ENCODE data around the gene SIL1. TPM values are rescaled to one million over a fixed set of nuclear protein-coding genes. Genes with fewer than 3 reads are reported as not detected.

The SIL1 gene
- total RNA-seq, 2 experiments from 2014 or later = 27.2 to 30.3 TPM

DNA sequence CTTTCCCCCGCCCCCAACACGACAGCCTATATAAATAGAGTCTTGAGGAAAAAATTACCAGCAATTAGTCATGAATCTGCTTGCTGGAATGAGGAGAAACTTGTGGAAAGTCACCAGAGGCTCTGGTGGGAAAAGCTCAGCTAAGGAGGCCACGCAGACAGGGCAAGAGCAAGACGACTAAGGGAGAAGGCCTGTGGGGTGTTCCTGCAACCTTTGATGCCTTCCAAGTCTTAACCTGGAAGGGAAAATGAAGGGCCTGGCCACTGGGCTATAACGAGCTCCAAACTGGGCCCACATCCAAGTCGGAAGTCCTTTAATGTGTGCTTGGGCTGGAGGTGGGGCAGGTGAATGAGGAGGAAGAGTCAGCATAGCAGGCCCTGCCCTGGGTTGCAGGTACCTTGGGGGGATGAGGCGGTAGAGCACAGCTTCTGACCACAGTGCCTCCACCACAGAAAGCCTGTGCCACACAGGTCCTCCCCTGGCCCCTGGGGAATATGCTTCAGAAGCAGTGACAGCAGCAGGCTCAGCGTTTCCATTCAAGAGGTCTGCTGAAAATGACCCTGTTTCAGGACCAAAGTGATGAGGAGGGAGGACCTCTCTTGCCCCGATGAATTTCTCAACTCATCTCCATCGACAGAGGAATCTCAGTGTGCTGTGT, 230.2 kb downstream of the SIL1 start:
- Mint-ChIP-seq H3K27me3 (no peaks in the 10 kb centered on the region), H3K4me3 (no peak overlapping the region), H3K27ac (no peak overlapping the region), H3K36me3 (no peaks in the 10 kb centered on the region), H3K4me1 (ENCODE audit: low read depth) (no peaks in the 10 kb centered on the region), H3K9me3 (no peaks in the 10 kb centered on the region)
- POLR2A ChIA-PET = no interaction called here
- no peak for DNase-seq
- intact Hi-C loops (cut with micrococcal nuclease) = no loop called here
- CTCF ChIA-PET = no interaction called here

DNA sequence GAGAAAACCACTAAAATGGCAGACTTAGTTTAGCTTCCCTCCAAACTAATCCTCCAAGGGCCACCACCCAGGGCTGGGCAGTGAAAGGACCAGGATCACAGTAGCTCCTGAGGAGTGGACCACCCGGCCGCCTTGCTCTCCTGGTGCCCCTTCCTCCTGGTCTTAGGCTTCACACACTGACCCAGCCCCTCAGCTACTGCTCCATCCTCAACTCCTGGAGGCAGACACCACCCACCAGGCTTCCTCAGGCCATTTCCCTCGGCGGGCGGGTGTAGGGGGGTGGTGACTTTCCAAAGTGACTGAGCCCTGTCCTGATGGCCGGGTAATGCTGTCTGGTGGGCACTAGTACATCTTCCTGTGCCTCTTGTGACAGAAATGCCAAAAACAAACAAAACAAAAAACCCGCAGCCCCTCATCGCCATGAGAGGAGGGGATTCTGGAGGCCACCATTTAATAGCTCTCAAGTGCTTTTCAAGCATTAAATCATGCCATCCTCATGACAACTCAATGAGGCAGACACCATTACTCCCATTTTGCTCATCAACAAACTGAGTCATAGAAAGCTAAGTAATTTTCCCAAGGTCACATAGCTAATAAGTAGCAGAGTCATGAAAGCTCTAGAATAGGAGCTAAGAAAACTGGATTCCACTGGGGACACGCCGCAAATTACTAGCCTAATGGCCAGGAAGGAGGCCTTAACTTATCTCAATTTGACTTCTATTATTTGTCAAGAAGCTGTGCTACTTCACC, 231.8 kb downstream of the SIL1 start:
- Mint-ChIP-seq H3K36me3 (no peaks in the 10 kb centered on the region), H3K9me3 (no peaks in the 10 kb centered on the region), H3K27me3 (no peaks in the 10 kb centered on the region), H3K27ac (no peak overlapping the region), H3K4me1 (ENCODE audit: low read depth) (no peaks in the 10 kb centered on the region), H3K4me3 (no peak overlapping the region)
- intact Hi-C loops (cut with micrococcal nuclease) = no loop called here
- DNase-seq = no peak
- CTCF ChIA-PET = no interaction called here
- POLR2A ChIA-PET = no interaction called here

DNA sequence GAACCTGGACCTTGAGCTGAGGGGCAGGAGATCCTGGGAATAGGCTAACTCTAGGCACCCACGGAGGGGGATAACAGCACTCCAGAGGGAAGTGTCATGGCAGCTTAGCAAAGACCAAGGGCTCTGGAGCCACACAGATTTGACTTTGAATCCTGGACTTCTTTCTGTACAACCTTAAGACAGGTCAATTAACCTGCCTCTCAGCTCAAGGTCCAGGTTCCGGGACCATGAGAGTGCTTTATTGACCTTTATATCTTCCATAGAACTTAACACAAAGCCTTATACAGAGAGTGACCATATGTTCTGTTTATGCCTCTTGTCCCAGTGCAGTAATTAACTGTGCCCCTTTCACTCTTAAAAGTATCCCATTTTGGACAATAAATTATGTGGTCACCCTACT, 232.5 kb downstream of the SIL1 start:
- CTCF ChIA-PET = no interaction called here
- DNase-seq = no peak
- intact Hi-C loops (cut with micrococcal nuclease) = no loop called here
- Mint-ChIP-seq H3K27ac (no peak overlapping the region), H3K9me3 (no peaks in the 10 kb centered on the region), H3K4me3 (no peak overlapping the region), H3K4me1 (ENCODE audit: low read depth) (no peaks in the 10 kb centered on the region), H3K27me3 (no peaks in the 10 kb centered on the region), H3K36me3 (no peaks in the 10 kb centered on the region)
- POLR2A ChIA-PET = no interaction called here

DNA sequence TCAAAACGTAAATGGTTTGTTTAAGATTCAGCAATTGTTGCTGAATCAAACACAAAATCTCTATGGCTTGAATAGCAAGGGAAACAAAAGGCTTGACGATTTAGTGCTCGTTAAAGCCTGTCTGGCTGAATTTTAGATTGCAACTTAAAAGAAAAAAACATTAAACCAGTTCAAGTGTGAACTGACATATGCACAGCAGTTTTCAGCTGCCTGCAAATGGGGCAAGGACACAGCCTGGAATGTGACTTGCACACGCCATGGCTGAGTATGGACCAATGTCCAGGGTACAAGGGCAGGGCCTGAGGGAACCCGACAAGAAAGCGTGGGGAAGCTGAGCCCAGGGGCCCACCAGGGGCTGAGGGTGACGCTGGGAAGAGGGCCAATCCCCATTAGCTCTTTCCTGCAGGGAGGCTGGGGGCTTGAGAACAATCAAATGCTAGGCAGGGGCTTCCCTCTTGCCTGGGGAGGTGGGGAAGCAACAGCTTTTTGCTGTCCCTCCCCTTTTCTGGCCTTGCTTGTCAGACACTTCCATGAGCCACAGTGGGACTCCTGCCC, 233.4 kb downstream of the SIL1 start:
- ChIA-PET CTCF (no interaction called here), POLR2A (no interaction called here)
- no peak for DNase-seq
- no peak overlapping the region for H3K4me3 Mint-ChIP-seq
- intact Hi-C loops (cut with micrococcal nuclease) = no loop called here
- H3K9me3 Mint-ChIP-seq = no peaks in the 10 kb centered on the region
- H3K27ac Mint-ChIP-seq = no peak overlapping the region
- H3K27me3 Mint-ChIP-seq = no peaks in the 10 kb centered on the region
- H3K36me3 Mint-ChIP-seq = no peaks in the 10 kb centered on the region
- no peaks in the 10 kb centered on the region for H3K4me1 Mint-ChIP-seq (ENCODE audit: low read depth)

DNA sequence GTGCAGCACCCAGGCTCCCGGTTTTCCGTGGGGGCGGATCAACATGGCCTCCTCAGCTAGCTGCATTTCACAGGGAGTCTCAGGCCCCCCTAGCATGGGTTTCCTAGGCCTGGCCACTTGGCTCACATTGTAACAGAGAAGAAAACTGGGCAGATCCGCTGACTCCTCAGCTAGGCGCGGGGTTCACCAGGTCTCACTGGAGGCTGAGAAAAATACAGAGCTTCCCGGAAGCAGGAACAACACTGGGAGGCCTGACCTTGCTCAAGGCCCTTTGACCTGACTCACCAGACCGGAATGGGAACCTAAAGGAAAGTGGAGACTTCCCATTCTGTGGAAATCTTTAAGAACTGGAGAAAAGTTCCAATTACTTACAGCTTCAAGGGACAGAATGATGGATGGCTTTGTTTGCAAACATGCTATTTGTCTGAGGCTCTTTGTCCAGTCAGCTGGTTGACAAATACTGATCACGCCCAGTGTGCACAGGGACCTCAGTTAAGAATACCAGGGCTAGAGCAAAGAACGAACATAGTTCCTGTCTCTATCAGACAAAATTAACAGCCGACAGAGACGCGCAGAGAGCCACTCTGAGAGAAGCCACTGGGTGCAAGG, 234.3 kb downstream of the SIL1 start:
- ChIA-PET CTCF (no interaction called here), POLR2A (no interaction called here)
- no peaks in the 10 kb centered on the region for H3K27me3 Mint-ChIP-seq

DNA sequence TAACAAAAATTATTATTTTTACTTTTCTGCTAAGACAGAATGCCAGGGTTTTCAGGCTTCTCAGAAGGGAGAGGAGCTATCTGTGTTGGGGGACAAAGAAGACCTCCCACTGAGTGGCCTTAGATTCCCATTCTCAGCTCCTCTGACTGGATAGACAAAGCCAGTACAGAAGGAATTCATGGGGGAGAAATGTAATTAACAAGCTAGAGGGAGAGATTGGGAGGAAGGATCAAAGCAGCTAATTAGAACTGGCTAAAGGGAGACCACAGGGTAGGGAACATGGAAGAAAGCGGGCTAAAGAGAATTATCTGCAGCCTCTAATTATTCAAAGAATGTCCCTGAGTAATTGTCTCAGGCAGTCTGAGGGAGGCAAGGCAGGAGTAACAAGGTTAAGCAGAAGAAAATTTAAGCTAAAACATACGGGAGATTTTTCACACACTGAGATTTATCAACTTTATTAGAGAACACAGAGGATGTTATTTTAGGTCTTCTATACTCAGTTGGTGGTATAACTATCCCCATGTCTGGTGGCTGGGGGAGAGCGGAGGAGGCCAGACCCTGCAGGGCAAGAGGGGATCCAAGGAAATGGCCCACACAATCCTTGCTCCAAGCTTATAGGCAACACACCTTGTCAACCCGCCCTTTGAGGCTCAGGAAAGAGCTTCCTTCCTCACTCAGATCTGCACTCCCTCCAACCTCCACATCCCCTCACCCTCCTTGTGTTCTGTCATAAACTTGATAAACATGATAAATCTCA, 235.4 kb downstream of the SIL1 start:
- intact Hi-C loops (cut with micrococcal nuclease) = no loop called here
- no peaks in the 10 kb centered on the region for H3K9me3 Mint-ChIP-seq
- no peak overlapping the region for H3K4me3 Mint-ChIP-seq
- no peak overlapping the region for H3K27ac Mint-ChIP-seq
- H3K4me1 Mint-ChIP-seq (ENCODE audit: low read depth) = no peaks in the 10 kb centered on the region
- POLR2A ChIA-PET = no interaction called here
- no peak for DNase-seq
- CTCF ChIA-PET = interaction anchor here (0.7 kb wide), 1 partner anchor 12 kb away, joined by 4 read pairs; no protein-coding TSS in a partner anchor
- H3K27me3 Mint-ChIP-seq = no peaks in the 10 kb centered on the region
- no peaks in the 10 kb centered on the region for H3K36me3 Mint-ChIP-seq

More for the DNA sequence above, 234.3 kb downstream of the SIL1 start:
- no peak overlapping the region for H3K4me3 Mint-ChIP-seq
- DNase-seq = no peak
- H3K4me1 Mint-ChIP-seq (ENCODE audit: low read depth) = no peaks in the 10 kb centered on the region
- H3K27ac Mint-ChIP-seq = no peak overlapping the region
- intact Hi-C loops (cut with micrococcal nuclease) = no loop called here
- H3K36me3 Mint-ChIP-seq = no peaks in the 10 kb centered on the region
- H3K9me3 Mint-ChIP-seq = no peaks in the 10 kb centered on the region

DNA sequence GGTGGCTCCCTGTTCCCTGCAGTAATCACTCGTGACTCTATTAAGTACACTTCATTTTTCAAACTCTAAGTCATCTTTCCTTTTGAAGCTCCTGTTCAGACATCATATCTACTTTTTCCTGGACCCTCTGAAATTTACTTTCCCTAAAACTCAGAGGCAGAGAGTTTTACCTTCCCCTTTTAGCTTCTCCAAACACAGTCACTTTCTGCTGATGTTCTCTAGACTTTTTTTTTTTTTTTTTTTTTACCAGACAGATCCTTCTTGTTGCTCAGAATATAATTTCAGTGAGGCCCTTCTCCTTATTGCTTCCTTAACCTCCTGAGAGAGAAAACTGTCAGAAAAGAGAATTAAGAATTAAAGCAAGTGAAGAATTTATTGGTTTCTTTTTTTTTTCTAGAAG, 236.4 kb downstream of the SIL1 start:
- intact Hi-C loops (cut with micrococcal nuclease) = no loop called here
- CTCF ChIA-PET = no interaction called here
- Mint-ChIP-seq H3K4me1 (ENCODE audit: low read depth) (no peaks in the 10 kb centered on the region), H3K4me3 (no peak overlapping the region), H3K27me3 (no peaks in the 10 kb centered on the region), H3K27ac (no peak overlapping the region), H3K36me3 (no peaks in the 10 kb centered on the region), H3K9me3 (no peaks in the 10 kb centered on the region)
- no peak for DNase-seq
- POLR2A ChIA-PET = no interaction called here

DNA sequence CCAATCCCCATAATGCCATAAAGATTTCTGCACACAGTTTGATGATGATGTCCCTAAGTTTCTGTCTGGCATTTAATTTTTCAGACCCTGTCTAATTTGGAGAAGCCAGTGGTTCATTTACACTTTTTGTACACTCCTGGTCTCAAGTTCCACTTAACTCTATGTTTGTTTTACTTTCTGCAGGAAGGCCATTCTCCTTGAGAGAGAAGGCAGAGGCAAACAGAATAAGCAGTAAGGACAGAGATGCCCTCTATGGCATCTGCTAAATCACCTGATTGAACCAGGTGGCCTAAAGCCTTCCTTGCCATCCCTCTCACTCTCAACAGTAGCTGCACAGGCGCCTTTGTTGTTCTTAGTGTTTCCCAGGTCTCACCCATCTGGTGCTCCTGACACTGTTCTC, 236.9 kb downstream of the SIL1 start:
- intact Hi-C loops (cut with micrococcal nuclease) = no loop called here
- H3K27me3 Mint-ChIP-seq = no peaks in the 10 kb centered on the region
- ChIA-PET POLR2A (no interaction called here), CTCF (no interaction called here)
- no peaks in the 10 kb centered on the region for H3K4me1 Mint-ChIP-seq (ENCODE audit: low read depth)
- no peak overlapping the region for H3K27ac Mint-ChIP-seq
- DNase-seq = no peak
- no peaks in the 10 kb centered on the region for H3K36me3 Mint-ChIP-seq
- no peaks in the 10 kb centered on the region for H3K9me3 Mint-ChIP-seq
- H3K4me3 Mint-ChIP-seq = no peak overlapping the region

DNA sequence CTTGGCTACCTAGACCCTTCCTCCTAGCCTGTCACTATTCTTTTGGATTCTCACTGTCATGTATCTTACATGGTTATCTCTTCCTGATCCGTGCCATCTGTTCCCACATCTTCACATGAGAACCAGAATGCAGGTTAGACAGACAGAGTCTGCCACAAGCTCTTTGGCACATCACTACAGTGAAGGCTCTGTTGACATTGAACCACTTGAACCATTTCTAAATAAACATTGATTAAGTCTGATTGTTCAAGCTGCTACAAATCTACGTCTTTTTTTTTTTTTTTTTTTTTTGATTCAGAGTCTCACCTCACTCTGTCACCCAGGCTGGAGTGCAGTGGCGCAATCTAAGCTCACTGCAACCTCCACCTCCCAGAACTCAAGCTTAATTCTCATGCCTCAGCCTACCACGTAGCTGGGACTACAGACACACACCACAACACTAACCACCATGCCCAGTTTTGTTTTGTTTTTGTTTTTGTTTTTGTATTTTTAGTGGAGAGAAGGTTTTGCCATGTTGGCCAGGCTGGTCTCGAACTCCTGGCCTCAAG, 237.9 kb downstream of the SIL1 start:
- intact Hi-C loops (cut with micrococcal nuclease) = no loop called here
- H3K27me3 Mint-ChIP-seq = no peaks in the 10 kb centered on the region
- ChIA-PET POLR2A (no interaction called here), CTCF (no interaction called here)
- H3K27ac Mint-ChIP-seq = no peak overlapping the region
- H3K4me3 Mint-ChIP-seq = no peak overlapping the region
- H3K36me3 Mint-ChIP-seq = no peaks in the 10 kb centered on the region
- H3K9me3 Mint-ChIP-seq = no peaks in the 10 kb centered on the region
- no peak for DNase-seq
- H3K4me1 Mint-ChIP-seq (ENCODE audit: low read depth) = no peaks in the 10 kb centered on the region

DNA sequence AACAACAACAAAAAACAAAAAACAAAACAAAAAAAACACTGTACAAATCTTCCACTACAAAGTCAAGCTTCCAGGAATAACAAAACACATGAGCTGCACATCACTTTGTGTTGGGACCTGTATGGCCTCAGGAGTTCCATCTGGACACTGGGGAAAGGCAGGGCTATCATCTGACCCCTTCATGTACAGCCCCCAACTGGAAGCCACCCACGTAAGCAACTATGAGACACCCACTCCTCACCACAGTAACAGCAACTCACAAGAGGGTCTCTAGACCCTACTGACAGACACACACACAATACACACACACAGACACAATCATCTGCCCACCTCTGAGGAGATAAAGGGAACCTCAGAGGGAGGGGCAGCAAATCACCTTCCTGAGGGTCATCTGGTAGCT, 241.4 kb downstream of the SIL1 start:
- ChIA-PET POLR2A (no interaction called here), CTCF (no interaction called here)
- H3K27ac Mint-ChIP-seq = no peak overlapping the region

DNA sequence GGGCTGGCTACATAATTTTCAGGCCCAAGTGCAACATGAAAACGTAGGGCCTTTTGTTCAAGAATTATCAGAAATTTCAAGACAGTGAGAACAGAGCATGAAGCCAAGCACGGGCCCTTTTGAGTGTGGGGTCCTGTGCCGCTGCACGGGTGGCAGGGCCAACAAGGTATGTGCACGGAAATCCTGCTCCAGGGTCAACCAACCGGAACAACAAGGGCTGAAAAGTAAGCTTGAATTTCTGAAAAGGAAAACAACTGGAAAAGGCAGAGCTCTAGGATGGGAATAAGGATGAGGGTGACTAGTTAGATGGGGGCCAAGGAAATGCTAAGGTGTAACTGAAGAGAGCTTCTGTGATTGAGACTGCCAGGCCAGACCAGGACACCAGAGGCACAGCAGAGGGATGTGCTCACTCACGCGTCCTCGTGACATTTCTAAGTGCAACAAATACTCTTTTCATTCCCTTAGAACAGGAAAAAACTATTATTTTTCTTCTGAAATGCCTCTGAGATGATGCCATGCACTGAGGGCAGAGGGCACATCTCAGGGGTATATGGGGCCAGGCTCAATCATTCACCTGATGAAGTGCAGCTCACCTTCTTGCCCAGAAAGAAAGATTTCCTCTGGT, 242.4 kb downstream of the SIL1 start:
- Mint-ChIP-seq H3K4me1 (ENCODE audit: low read depth) (peaks cover 12% of the 10 kb centered on the region), H3K4me3 (no peak overlapping the region), H3K9me3 (no peaks in the 10 kb centered on the region), H3K36me3 (peaks cover 1% of the 10 kb centered on the region), H3K27me3 (no peaks in the 10 kb centered on the region), H3K27ac (no peak overlapping the region)
- ChIA-PET CTCF (no interaction called here), POLR2A (no interaction called here)
- DNase-seq = no peak
- intact Hi-C loops (cut with micrococcal nuclease) = no loop called here

More for the DNA sequence above, 241.4 kb downstream of the SIL1 start:
- Mint-ChIP-seq H3K36me3 (no peaks in the 10 kb centered on the region), H3K4me3 (no peak overlapping the region), H3K4me1 (ENCODE audit: low read depth) (peaks cover 12% of the 10 kb centered on the region), H3K27me3 (no peaks in the 10 kb centered on the region), H3K9me3 (no peaks in the 10 kb centered on the region)
- DNase-seq = no peak
- intact Hi-C loops (cut with micrococcal nuclease) = no loop called here

Measured in activated CD4-positive, alpha-beta memory T cell treated with anti-CD3 and anti-CD28 coated beads for 36 hours (primary cell).